Urothelium cell line (cell line): ENCODE results near the gene SIRPB2.
A peak's percentile ranks its signal among the peaks of the same experiment; 100 is the strongest.

Experiments
- DNase-seq: peaks from one replicate; pipeline ENCODE4 v3.0.0; 2011; ENCODE audit warnings: low spot score, mixed read lengths
- FAIRE-seq: peaks from 2 replicates; lab custom pipeline; 2011; peaks lifted over from hg19 to GRCh38; lab: Jason Lieb, UNC

SIRPB2 gene

DNA sequence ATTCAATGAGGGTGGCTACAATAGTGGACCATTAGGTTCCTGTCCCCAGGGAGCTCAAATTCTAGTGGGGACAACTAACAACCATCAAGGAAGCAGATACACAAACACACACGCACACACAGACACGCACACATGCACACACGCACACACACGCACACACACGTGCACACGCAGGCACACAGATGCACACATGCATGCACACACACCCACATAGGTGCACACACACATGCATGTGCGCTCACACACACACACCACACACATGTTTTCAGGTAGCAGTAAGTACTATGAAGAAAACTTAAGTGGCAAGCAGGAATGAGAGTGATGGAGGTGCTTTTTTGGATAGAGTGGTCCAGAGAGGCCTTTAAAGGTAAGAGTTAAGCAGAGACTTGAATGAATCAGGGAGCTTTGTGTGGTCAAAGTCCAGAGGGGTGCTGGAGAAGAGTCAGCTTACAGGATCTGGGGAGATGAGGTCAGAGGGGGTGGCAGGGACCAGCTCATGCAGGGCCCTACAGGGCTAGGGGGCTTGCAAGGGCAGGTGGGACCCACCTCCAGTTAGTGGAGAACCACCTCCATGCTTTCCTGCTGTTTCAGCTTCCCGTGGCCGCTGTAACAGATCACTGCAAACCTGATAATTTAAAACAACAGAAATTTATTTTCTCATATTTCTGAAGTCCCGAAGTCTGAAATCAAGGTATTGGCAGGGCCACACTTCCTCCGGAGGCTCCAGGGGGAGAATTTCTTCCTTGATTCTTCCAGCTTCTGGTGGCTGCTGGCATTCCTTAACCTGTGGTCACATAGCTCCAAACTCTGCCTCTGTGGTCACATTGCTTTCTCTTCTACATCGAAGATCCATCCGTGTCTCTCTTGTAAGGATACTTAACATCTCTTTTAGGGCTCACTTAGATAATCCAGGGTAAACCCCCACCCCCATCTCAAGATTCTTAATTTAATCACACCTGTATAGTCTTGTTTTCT, 17.7 kb downstream of the SIRPB2 start:
- DNase-seq (no peak), FAIRE-seq (peak; percentile 27)

DNA sequence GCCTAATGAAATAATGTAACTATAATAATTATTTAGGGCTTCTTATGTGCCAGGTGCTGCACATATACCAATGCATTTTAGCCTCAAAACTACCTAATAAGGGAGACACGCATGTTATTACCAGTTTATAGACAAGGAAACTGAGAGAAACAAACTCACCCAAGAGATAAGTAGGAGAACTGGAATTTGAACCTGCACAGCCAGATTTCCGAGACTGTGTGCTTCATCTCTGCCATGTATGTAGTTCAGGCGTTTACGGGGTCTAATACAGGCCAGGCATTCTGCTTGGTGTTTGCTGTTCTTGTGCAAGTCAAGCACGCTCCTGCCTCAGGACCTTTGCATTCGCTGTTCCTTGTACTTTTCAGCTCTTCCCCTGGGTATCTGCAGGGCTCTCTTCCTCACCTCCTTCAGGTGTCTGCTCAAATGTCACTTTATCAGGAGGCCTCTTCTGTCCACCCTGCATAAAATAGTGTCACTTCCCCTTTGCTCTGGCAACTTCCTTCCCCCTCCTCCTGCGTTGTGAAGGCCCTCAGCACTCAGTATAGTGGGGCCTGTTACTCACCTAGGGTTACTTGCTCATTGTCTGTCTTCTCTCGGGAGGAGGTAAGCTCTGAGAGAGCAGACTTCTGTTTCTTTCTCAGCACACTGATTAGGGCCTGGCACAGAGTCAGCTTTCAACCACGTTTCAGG, 18.5 kb downstream of the SIRPB2 start:
- FAIRE-seq (no peak), DNase-seq (no peak)

DNA sequence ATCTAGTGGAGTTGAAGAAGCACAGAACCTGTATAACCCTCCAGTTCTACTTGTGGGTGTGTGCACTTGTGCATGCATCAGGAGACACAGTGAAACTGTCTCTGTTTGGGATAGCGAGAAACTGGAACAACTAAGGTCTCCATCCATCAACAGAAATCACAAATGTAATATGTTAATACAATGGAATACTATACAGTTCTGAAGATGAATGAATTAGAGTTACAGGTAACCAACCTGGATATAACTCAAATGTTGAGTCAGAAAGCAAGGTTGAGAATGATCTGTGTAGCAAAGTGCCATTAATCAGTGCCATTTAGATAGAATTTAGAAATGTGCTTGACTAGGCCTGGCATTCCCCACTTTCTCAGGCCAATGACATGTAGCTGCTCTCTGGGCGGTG, 20.0 kb downstream of the SIRPB2 start:
- FAIRE-seq = no peak

DNA sequence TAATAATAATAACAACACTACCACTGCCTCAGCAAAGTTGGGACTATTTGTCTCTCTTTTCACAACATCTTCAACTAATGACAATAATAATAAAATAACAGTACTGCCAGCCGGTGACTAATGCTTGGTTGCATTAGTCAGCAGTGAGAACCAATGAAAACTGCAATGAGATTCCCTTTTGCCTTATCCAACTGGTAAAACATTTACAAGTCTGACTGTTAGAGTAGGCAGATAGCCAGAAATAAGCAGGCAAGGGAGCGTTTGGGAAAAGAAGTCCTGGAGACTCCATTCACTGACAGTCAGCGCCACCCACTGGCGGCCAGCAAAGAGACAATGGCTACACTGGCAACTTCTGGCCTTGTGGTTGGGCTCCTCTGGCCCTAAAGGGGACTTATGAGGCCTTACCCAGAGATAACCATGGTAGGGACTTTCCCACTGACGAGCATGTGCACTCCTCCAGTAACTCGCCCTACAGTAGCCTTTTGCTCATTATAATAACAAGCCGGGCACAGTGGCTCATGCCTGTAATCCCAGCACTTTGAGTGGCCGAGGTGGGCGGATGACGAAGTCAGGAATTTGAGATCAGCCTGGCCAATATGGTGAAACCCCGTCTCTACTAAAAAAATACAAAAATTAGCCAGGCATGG, 21.2 kb downstream of the SIRPB2 start:
- DNase-seq (peak; percentile 73), FAIRE-seq (peak; percentile 23)

More for the DNA sequence above, 20.0 kb downstream of the SIRPB2 start:
- no peak for DNase-seq

DNA sequence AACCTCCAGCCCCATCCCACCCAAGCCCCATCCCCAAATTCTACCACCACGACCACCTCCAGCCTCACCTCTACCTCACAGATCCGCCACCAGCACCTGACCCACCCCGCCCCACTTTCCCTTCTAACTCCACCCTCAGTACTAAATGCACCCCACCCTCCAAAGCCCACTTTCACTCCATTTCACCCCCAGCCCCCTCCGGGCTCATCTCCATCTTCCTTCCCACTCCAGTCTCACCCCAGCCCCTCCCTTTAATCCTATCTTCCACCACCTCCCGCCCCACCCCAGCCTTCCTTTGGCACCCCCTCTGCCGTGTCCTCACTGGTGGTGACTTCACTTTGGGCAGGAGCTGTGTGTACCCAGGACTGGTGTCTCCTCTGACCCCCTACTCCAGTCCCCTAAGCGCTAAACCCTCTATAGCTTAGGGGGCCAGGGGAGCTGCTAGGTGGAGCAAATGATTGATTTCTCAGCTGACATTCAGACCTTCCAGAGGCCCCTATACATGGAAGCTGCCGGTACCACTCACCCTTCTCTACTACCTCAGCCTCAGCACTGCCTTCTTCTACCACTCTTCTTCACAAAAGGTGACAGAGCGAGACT, 21.8 kb downstream of the SIRPB2 start:
- FAIRE-seq (no peak), DNase-seq (peak; percentile 21)

DNA sequence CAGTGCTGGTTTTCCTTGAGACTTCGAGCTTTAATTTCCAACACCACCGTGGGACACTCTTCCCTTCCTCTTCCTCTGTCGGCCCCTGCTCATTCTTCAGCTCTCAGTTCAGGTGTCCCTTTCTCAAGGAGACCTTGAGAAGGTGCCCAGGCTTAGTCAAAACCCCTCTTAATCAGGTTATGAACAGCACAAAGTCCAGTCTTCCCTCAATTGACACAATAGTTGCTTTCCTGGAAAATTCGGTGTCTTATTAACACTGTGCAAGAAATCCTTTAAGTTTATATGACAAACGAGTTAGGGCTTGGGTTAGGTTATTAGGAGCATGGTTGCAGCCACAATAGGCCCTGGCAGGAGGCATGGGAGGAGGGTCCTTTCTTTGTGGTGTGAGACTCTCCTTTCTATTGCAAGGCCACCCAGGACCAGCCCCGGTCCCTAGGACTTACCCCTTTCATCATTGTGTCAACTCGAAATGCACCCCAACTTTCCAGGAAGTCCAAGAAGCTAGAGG, 23.0 kb downstream of the SIRPB2 start:
- FAIRE-seq = no peak
- DNase-seq = no peak

DNA sequence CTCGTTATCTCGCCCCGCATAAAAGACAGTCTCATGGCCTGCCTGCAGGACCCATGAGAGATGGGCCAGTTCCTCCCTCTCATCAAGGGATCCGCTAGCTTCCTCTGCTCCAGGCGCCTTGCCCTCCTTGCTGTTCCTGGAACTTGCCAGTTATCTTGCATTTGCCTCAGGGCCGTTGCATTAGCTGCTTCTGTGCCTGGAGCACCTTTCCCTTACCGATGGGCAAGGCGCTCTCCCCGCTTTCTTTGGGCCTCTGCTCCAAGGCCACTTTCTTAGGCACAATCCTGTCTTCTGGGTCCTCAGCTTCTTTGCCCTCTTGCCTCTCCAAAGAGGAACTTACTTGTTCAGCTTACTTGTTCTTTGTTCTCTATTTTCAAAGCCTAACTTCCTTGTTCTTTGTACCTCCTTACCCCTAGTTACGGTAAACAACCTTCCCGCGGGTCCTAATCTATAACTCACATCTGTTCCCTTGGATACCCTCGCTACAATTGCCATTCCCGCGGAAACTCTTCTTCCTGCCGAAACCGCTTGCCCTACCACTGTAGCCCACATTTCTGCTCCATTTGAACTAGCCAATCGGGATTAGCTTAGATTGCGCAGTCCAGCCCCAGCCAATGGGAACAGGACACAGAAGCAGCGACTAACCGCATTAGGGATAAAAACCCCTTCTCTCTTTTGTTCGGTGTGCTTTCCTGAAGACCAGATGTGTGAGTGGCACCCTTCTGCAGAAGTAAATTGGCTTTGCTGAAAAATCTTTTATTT, 23.7 kb downstream of the SIRPB2 start:
- FAIRE-seq (no peak), DNase-seq (no peak)

DNA sequence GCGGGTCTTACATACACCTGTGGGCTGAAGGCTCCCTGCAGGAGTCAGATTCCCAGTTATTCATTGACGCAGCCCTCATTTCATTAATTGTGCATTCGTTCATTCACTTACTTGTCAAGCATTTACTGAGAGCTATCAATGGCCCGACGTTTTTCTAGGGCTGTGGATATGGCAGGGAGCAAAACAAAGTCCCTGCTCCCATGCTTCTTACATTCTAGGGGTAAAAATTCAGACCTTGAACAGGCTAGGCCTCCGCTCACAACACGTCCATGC, 24.2 kb downstream of the SIRPB2 start:
- no peak for DNase-seq
- FAIRE-seq = no peak

DNA sequence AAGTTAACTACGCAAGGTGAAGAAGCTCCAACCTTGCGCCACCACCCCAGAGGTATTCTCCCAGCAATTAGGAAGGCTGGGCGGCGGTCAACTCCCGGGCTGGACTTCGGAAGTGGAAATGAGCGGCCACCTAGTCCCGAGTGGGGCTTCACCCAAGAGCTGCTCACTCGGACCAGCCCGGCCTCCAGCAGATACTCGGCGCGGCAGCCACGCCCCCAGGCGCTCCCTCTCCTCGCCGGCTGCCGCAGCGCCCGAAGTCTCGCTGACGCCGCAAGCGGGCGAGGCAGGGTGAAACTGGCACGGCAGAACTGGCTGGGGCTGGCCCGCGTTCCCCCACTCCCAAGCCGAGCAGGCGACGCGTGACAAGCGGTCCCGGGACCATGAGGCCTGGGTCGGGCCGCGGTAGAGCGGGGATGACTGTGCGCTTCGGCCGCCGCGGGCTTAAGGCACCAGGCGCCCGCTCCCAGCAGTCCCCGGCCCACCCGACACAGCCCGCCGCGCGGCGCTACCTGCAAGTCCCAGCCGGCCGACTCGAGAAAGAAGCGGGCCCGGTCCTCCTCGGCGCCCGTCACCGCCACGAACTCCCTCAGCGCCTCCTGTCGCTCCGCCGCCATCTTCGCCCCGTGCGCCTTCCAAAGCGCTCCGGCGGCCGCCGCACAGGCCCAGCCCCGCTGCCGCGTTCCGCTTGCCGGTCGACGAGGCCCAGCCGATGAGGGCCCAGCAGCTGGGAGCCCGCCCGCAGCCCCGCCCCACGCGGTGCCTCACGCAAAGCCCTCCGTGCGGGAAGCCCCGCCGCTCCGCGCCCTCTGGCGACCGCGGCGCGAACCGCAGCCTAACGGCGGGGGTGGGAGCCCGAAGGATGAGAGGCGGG, 24.8 kb downstream of the SIRPB2 start, which contains the start of gene NSFL1C:
NSFL1C (minus strand) TSS at position 639 of the 871 bp plus-strand sequence; CDS start at position 614, 25 bp downstream.
- DNase-seq = peak; percentile 94
- FAIRE-seq = no peak

DNA sequence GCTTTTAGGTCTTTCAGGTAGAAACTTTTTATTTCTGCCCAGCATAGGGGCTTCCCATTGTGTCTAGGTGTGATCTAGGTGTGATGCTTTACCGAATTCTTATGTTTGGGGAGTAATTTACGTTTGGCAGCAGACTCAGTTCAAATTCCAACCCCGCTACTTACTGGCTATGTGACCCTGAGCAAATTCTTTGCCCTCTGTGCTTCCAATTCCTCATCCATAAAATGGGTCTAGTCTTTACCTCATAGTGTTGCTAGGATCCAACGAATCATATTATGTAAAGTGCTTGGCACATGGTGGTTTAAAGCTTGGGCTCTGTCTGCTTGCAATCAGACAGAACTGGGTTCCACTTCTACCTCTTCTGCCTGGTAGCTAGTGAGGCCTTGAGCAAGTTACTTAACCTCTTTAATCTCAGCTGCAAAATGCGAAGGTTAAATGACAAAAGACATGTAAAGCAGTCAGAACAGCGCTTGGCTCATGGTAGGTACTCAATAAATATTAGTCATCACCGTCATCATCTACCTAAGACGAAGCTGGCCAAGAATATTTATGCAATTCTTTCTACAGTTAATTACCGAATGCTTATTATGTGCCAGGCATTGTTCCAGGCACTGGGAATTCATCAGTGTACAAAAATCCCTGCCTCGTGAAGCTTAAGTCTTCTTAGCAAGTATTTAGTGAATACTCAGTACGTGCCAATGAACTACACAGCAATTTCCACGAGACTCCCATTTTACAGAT, 25.6 kb downstream of the SIRPB2 start:
- DNase-seq (no peak), FAIRE-seq (no peak)

DNA sequence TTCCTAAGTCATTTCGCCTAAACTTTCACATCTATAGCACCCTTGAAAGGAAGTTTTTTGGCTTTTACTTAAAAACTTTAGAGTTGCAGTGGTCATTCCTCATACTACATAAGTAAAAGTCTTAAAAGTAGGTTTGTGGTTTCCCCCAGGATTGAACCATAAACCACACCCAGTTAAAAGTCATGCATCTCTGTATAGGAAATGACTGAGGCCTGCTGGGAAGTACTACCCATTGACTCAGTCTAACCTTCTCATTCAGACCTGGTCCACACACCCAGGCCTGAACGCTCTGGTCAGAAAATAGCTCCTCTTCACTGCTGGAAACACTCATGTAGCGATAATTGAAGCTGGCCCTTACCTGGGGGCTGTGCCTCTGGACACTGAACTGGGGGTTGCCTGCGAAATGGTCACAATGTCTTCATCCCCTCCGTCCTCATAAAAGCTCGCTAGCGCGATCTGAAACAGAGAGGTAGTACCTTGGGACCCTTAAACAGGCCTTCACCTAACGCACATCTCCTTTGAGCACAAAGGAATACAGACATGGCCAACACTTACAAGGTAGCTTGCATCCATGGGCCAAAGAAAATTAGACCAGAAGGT, 27.1 kb downstream of the SIRPB2 start:
- FAIRE-seq (no peak), DNase-seq (no peak)

DNA sequence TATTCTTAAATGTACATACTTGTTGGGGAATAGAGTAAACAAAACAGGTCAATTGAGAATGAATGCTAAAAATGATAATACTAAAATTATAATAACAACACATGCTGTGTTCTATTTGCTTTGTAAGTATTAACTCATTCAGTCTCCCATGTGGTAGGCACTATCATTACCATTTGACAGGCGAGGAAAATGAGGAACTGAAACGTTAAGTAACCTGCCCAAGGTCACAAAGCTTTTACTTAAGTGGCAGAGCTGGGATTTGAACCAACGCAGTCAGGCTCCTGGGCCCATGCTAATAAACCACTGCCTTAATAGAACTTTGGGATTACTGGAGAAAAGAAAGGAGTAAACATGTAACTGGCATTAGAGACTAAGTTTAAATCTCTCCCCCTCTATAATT, 28.4 kb downstream of the SIRPB2 start:
- FAIRE-seq (no peak), DNase-seq (no peak)

DNA sequence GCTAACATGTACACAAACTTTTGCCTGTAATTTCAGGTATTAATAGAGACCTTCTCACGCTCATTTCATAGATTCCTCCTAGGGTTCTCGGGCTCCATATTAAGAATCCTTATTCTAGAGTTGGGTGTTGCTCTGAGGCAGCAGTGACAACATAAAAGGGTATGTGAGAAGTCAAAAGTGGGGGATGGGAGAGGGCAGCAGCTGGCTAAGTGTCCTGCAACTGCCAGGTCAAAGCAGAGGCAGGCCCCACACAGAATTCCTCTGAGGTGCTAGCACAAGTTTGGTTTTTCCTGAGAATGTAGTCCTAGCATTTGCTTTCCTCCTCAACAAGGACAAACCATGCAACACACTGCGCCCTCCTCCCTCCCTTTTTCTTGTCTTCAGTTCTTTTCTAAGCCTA, 29.2 kb downstream of the SIRPB2 start:
- no peak for FAIRE-seq
- DNase-seq = no peak

DNA sequence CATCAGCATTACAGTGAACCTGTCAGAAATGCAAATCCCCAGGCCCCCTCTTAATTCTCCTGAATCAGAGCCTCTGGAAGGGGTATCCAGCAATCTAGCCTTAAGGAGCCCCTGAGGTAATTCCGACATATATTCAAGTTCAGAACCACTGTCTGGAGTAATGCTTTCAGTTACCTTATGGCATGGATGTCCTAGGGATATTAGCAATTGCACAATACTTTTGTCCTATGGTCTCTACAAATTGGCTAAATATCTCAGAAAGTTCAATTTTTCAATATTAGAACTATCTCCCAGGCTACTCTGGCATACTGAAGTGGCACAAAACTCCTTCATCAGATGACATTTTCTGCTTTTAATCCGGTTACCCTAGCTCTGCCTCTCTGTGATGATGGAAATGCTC, 30.9 kb downstream of the SIRPB2 start:
- DNase-seq (no peak), FAIRE-seq (no peak)

DNA sequence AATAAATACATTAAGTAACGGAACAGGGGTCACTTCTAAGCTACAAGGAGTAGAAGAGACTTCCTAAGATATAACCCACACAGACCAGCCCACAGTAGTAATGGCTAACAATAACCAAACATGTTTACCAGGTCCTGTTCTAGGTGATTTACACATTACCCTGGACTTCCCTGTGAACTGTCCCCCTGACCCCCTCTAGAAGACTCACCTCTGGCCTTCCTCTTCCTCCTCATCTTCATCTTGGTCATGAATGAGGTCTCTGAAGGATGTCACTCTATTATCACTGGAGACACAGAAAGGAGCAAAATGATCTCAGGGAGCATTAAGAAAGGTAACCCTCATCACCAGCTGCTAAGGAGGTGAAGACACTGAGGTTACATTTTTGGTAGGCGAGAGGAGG, 33.2 kb downstream of the SIRPB2 start:
- no peak for FAIRE-seq

DNA sequence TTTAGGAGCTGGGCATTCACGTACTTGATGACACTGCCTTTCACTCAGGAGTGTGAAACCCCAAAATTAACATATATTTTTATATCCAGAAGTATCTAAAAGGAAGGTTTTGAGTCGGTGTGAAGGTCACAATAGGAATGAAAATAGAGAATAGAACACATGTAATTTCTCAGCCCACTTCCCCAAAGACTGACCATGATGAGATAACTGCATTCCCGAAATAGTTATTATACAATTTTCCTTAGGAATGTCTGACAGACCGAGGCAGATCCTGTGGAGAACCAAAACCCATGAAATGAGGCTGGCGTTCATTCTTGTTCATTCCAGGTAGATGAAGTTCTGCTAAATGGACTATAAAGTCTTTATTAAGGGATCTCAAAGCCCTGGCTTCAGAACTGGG, 34.9 kb downstream of the SIRPB2 start:
- FAIRE-seq = no peak

More for the DNA sequence above, 33.2 kb downstream of the SIRPB2 start:
- DNase-seq = no peak

DNA sequence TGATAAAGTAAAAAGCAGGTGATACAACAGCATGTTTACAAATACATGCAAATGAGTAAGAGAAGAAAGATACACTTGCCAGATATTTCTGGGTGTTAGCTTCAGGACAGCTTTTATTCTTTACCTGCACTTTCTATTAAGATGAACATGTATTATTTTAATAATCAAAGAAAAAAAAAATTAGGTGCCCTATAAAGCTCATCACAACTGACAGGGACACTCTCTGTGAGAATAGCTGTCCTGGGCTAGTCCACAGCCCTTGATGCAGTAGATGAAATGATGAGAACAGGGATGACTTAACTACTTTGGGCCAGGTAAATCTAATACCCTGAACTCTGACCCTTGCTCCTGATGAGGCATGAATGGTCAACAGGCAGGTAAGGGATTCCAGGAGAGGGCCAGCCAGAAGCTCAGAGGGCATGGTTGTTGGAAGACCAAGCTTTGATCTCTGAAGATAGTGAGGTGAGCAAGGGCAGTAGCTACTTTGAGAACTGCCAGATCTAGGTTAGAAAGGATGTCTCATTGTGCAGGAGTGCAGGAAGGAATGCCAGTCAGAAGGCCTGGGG, 40.2 kb downstream of the SIRPB2 start:
- FAIRE-seq (no peak), DNase-seq (no peak)

More for the DNA sequence above, 34.9 kb downstream of the SIRPB2 start:
- DNase-seq = no peak

DNA sequence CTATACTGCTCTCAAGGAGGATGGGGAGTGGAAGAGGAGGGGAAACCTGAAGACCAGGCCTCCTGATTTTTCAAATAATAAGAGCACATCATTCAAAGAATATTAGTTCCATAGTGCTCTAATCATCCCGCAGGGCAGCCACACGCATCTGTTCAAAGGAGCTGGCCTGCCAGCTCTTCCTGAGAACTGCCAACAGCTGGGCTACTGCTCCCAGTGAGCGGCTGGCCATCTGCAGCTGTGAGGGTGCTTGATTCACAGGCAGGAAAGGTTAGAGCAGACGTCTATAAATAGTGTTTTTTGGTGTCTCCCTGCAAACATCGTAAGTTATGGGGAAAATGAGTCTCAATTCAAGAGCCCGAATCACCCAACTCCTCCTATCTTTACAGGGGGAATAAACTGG, 41.9 kb downstream of the SIRPB2 start:
- DNase-seq (no peak), FAIRE-seq (no peak)
